ENCODE measurements around the gene CGNL1.

Gene CGNL1

DNA sequence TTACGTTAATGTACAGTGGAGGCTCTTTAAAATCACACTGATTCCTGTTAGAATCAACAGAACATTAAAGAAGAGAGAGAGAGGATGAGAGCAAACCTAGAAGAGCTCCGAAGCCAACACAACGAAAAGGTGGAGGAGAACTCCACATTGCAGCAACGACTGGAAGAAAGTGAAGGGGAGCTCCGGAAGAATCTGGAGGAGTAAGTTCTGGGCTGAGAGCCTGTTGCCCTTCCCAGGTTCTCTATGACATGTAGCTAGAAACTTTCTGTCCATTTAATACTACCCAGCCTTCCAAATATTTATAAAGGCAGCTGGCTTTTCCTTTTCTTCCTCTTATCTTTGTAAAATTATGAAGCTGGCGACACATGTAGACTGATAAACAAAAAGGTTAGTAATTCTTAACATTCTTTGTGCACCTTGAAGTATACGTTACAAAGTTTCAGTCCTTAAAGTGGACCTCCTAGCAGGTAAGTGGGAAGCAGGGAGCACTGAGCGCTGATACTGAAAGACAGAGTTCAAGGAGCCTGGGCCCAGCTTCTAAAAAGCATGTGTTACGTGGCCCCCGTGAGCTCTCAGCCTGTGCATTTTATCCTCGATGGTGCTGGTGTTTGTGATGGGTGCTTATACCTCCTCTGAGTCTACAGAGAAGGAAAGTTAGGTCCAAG is 75.9 kb downstream of the CGNL1 start:
- TF ChIP-seq, protein P1, sequence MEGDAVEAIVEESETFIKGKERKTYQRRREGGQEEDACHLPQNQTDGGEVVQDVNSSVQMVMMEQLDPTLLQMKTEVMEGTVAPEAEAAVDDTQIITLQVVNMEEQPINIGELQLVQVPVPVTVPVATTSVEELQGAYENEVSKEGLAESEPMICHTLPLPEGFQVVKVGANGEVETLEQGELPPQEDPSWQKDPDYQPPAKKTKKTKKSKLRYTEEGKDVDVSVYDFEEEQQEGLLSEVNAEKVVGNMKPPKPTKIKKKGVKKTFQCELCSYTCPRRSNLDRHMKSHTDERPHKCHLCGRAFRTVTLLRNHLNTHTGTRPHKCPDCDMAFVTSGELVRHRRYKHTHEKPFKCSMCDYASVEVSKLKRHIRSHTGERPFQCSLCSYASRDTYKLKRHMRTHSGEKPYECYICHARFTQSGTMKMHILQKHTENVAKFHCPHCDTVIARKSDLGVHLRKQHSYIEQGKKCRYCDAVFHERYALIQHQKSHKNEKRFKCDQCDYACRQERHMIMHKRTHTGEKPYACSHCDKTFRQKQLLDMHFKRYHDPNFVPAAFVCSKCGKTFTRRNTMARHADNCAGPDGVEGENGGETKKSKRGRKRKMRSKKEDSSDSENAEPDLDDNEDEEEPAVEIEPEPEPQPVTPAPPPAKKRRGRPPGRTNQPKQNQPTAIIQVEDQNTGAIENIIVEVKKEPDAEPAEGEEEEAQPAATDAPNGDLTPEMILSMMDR (IDR thresholded peaks at IDR 0.05; ENCODE audit: low read depth, low read length): no peak
- H3K4me3 ChIP-seq (replicated peaks in 1 of 2; ENCODE audit: low read depth in 2 of 2, low read length in 2 of 2): no peak overlapping the region
- no peak for DNase-seq (ENCODE audit: low read depth in 2 of 2)

DNA sequence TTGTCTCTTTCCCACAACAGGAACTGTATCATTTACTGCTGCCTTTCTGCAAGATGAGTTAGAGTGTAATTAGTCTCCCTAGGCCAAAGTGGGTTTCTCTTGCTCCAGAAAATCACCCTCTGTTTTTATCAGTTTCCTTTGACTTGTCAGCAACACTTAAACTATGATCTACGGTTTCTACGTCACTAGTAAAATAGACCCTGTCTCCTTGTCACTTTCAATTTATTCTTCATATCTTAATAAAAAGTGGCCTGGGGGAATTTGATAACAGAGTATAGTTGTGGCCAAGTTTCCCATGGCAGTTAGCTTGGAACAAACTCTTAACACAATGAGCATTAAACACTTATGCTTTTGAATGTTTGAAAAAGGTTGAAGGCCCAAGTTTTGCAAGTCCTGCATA is 79.6 kb downstream of the CGNL1 start:
- TF ChIP-seq, protein P1 (IDR thresholded peaks at IDR 0.05; ENCODE audit: low read depth, low read length): no peak
- no peak overlapping the region for H3K4me3 ChIP-seq (replicated peaks in 1 of 2; ENCODE audit: low read depth in 2 of 2, low read length in 2 of 2)
- no peak for DNase-seq (ENCODE audit: low read depth in 2 of 2)

DNA sequence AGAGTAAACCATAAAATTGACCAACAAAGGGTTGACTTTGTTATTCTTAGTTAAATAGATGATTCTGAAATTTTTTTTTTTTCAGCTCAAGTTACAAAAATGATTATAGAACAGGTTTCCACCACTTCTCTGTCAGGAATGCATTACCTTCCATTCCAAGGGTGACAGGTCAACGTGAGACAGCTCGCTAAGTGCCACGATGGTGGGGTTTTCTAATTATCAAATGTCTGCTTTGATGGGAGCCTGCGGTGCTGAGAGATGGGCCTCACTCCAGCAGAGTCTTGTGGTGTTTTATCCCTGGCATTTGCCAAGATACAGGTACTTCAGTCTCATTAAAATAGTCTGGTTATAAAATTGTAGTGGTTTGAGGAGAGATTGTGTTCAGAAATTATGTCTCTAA is 80.3 kb downstream of the CGNL1 start:
- DNase-seq (ENCODE audit: low read depth in 2 of 2): no peak
- TF ChIP-seq, protein P1 (IDR thresholded peaks at IDR 0.05; ENCODE audit: low read depth, low read length): no peak
- no peak overlapping the region for H3K4me3 ChIP-seq (replicated peaks in 1 of 2; ENCODE audit: low read depth in 2 of 2, low read length in 2 of 2)

DNA sequence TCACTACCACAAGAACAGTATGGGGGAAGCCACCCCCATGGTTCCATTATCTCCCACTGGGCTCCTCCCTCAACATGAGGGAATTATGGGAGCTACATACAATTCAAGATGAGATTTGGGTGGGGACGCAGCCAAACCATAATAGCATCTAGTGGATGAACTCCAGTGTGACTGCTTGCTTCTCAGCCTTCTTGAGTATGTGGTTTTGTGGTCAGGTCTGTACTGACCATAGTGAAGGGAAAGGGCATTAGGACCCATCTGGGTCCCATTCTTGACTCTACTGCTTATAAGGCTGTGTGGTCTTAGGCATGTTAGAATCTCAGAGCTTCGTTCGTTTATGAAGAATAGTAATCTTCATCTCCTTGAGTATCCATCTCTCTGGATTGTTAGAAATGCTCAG is 81.4 kb downstream of the CGNL1 start:
- TF ChIP-seq, protein P1 (IDR thresholded peaks at IDR 0.05; ENCODE audit: low read depth, low read length): no peak
- peak in 1 of 2 donors; percentile 52 for DNase-seq (ENCODE audit: low read depth in 2 of 2)

DNA sequence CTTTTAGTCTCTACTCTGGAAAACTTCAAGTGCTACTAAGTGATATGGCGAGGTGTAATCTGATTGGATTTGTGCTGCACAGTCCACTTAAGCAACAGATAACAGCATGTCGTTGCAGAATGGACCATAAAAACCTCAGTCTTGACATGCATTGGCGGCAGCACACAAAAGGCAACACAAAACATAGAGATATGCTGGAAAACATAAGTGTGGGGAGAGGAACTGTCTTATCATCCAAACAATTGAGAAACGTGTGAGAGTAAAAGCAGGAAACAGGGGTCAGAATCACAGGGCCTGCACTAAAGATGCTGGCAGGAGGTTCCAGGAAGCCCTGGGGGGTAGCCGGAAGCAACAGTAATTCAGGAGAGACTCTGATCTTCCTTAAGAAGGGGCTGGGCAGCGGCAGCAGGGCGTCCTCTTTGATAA is 82.1 kb downstream of the CGNL1 start:
- peak in 1 of 2 donors; percentile 86 for DNase-seq (ENCODE audit: low read depth in 2 of 2)
- H3K4me3 ChIP-seq (replicated peaks in 1 of 2; ENCODE audit: low read depth in 2 of 2, low read length in 2 of 2): no peak overlapping the region
- TF ChIP-seq, protein P1 (IDR thresholded peaks at IDR 0.05; ENCODE audit: low read depth, low read length): no peak

More for the DNA sequence above, 81.4 kb downstream of the CGNL1 start:
- no peak overlapping the region for H3K4me3 ChIP-seq (replicated peaks in 1 of 2; ENCODE audit: low read depth in 2 of 2, low read length in 2 of 2)

DNA sequence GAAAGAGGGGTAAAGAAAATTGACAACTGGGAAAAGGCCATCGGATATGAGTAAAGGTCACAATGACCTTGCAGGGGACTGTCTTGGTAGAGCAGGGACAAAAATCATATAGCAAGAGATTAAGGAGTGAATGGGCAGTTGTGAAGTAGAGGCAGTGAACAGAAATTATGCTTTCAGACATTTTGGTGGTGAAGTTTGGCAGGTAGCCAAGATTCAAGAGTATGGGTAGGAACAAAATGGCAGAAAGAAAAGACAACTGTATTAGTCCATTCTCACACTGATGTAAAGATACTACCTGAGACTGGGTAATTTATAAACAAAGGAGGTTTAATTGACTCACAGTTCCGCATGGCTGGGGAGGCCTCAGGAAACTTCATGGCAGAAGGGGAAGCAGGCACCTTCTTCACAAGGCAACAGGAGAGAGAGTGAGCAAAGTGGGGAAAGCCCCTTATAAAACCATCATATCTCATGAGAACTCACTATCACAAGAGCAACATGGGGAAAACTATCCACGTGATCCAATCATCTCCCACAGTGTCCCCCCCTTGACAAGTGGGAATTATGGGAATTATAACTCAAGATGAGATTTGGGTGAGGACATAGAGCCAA is 84.0 kb downstream of the CGNL1 start:
- TF ChIP-seq, protein P1 (IDR thresholded peaks at IDR 0.05; ENCODE audit: low read depth, low read length): no peak
- no peak overlapping the region for H3K4me3 ChIP-seq (replicated peaks in 1 of 2; ENCODE audit: low read depth in 2 of 2, low read length in 2 of 2)
- DNase-seq (ENCODE audit: low read depth in 2 of 2): no peak

Measured in cardiac fibroblast (primary cell).